H1 (cell line): ENCODE data around the gene CARD11. TPM values are rescaled to one million over a fixed set of nuclear protein-coding genes. Genes with fewer than 3 reads are reported as not detected.

Source experiments
- KDM4A ChIP-seq: IDR thresholded peaks from one replicate; pipeline ENCODE4 v1.7.1; 2012; ENCODE audit warnings: low read depth, mild to moderate bottlenecking, moderate library complexity, low read length, inconsistent platforms; ENCODE audit not compliant: severe bottlenecking
- YY1 ChIP-seq: IDR thresholded peaks from 2 replicates; pipeline ENCODE4 v1.6.1; 2011; ENCODE audit warnings: low read depth, mild to moderate bottlenecking, low read length
- polyA plus RNA-seq, 7 experiments: library from polyadenylated mRNA; depleted of rRNA in 3 of 7; stranded (reverse) in 5 of 7; unstranded in 2 of 7; fragments of >200 nt in 5 of 7; fragments of 200-250 nt in 2 of 7; gene quantifications; 1 replicate in 5 of 7; 2 replicates in 1 of 7; 4 replicates in 1 of 7; pipeline versions ENCODE4 v1.2.1 to v1.2.3, GENCODE V29; 2011 to 2013; ENCODE audit warnings: missing spikeins in 2 of 7, mixed read lengths in 2 of 7
- total RNA-seq: library from RNA; stranded (reverse); fragmentation: NEBNext Ultra II Directional; extraction: Animal tissue kit (Norgen Biotek cat#: 25700); gene quantifications from 2 replicates; pipeline ENCODE4 v1.2.1, GENCODE V29; 2021
- TF ChIP-seq, protein P1 (sequence below): fragments of 300-600 bp; sonication (generic); IDR thresholded peaks from 2 replicates; pipeline ENCODE4 v1.7.1; 2012; ENCODE audit warnings: low read length, moderate library complexity, mild to moderate bottlenecking, inconsistent platforms; ENCODE audit not compliant: insufficient replicate concordance
- TF ChIP-seq, protein P2 (sequence below): IDR thresholded peaks from 2 replicates; pipeline ENCODE4 v1.6.1; 2011; ENCODE audit warnings: low read length, improper control_type of control experiment

The CARD11 gene
- total and polyA plus RNA-seq, 2 of the 8 experiments (the other 6 are each of a cell fraction or from before 2014, with no cell fraction given) = 12.6 to 29.8 TPM

DNA sequence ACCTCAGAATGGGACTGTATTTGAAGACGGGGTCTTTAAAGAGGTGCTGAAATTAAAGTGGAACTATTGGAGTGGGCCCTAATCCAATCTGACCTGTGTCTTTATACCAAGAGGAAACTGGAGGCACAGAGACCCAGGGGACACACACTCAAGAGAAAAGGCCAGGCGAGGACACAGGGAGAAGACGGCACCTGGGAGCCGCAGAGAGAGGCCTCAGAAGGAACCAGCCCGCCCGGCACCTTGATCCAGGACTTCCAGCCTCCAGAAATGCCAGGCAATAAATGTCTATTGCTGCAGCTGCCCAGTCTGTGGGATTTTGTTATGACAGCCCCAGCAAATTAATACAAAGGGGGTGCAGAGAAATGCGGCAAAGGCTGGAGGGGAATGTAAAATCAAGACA is 10.5 kb downstream of the CARD11 start (continued):
- TF ChIP-seq, protein P1, sequence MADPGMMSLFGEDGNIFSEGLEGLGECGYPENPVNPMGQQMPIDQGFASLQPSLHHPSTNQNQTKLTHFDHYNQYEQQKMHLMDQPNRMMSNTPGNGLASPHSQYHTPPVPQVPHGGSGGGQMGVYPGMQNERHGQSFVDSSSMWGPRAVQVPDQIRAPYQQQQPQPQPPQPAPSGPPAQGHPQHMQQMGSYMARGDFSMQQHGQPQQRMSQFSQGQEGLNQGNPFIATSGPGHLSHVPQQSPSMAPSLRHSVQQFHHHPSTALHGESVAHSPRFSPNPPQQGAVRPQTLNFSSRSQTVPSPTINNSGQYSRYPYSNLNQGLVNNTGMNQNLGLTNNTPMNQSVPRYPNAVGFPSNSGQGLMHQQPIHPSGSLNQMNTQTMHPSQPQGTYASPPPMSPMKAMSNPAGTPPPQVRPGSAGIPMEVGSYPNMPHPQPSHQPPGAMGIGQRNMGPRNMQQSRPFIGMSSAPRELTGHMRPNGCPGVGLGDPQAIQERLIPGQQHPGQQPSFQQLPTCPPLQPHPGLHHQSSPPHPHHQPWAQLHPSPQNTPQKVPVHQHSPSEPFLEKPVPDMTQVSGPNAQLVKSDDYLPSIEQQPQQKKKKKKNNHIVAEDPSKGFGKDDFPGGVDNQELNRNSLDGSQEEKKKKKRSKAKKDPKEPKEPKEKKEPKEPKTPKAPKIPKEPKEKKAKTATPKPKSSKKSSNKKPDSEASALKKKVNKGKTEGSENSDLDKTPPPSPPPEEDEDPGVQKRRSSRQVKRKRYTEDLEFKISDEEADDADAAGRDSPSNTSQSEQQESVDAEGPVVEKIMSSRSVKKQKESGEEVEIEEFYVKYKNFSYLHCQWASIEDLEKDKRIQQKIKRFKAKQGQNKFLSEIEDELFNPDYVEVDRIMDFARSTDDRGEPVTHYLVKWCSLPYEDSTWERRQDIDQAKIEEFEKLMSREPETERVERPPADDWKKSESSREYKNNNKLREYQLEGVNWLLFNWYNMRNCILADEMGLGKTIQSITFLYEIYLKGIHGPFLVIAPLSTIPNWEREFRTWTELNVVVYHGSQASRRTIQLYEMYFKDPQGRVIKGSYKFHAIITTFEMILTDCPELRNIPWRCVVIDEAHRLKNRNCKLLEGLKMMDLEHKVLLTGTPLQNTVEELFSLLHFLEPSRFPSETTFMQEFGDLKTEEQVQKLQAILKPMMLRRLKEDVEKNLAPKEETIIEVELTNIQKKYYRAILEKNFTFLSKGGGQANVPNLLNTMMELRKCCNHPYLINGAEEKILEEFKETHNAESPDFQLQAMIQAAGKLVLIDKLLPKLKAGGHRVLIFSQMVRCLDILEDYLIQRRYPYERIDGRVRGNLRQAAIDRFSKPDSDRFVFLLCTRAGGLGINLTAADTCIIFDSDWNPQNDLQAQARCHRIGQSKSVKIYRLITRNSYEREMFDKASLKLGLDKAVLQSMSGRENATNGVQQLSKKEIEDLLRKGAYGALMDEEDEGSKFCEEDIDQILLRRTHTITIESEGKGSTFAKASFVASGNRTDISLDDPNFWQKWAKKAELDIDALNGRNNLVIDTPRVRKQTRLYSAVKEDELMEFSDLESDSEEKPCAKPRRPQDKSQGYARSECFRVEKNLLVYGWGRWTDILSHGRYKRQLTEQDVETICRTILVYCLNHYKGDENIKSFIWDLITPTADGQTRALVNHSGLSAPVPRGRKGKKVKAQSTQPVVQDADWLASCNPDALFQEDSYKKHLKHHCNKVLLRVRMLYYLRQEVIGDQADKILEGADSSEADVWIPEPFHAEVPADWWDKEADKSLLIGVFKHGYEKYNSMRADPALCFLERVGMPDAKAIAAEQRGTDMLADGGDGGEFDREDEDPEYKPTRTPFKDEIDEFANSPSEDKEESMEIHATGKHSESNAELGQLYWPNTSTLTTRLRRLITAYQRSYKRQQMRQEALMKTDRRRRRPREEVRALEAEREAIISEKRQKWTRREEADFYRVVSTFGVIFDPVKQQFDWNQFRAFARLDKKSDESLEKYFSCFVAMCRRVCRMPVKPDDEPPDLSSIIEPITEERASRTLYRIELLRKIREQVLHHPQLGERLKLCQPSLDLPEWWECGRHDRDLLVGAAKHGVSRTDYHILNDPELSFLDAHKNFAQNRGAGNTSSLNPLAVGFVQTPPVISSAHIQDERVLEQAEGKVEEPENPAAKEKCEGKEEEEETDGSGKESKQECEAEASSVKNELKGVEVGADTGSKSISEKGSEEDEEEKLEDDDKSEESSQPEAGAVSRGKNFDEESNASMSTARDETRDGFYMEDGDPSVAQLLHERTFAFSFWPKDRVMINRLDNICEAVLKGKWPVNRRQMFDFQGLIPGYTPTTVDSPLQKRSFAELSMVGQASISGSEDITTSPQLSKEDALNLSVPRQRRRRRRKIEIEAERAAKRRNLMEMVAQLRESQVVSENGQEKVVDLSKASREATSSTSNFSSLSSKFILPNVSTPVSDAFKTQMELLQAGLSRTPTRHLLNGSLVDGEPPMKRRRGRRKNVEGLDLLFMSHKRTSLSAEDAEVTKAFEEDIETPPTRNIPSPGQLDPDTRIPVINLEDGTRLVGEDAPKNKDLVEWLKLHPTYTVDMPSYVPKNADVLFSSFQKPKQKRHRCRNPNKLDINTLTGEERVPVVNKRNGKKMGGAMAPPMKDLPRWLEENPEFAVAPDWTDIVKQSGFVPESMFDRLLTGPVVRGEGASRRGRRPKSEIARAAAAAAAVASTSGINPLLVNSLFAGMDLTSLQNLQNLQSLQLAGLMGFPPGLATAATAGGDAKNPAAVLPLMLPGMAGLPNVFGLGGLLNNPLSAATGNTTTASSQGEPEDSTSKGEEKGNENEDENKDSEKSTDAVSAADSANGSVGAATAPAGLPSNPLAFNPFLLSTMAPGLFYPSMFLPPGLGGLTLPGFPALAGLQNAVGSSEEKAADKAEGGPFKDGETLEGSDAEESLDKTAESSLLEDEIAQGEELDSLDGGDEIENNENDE = no peak
- TF ChIP-seq KDM4A (no peak), YY1 (no peak)
- TF ChIP-seq, protein P2, sequence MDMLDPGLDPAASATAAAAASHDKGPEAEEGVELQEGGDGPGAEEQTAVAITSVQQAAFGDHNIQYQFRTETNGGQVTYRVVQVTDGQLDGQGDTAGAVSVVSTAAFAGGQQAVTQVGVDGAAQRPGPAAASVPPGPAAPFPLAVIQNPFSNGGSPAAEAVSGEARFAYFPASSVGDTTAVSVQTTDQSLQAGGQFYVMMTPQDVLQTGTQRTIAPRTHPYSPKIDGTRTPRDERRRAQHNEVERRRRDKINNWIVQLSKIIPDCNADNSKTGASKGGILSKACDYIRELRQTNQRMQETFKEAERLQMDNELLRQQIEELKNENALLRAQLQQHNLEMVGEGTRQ = no peak
- TF ChIP-seq, all 59 proteins: peak for 0
